Fibroblast of skin of abdomen (primary cell): ENCODE results near the gene VEGFB.

ENCODE experiments used
- DNase-seq: peaks from one replicate; pipeline ENCODE4 v3.0.0-alpha.2; 2013

Gene VEGFB

DNA sequence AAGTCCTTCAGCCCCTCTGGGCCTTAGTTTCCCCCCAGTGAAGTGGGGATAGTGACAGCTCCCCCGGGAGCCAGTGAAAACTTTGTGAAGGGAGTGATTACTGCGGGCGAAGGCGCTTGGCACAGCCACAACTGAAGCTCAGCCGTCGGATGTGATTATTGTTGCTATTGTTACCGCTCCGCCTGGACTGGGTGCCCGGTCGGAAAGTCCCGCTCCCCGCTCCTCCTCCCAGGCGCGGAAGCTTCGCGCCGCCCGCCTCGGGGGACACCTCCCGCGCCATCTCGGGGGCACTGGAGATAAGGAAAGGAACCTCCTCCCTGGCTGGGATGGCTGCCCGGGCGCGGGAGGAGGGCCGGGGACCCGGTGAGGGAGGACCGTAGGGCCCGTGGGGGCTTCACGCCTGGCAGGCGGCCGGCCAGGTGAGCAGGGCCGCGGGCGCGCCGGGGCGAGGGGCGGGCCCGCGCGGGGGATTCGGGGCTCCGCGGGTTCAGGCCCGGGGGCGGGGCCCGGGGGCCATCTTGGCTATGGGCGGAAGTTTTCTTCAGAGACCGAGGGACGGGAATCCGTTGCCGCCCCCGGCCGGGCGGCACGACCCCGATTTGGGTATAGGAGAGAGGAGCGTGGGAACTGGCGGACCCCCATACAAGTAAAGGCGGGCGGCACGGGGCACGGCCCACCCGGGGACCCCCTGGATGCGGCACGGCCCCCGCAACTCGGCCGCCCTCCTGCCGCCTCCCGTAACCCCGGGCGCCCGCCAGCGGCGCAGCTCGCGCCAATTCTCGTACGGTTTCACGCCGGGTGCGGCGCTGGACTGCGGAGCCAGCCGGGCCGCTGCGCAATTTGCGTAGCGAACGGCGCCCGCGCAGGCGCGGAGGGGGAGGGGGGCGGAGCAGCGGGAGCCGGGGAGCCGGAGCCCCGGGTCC, 50.8 kb downstream of the VEGFB start, which contains the start of gene GPR137:
TSS of gene GPR137 (plus strand) at position 887 of the 923 bp plus-strand sequence. CDS start 677 bp downstream, outside the sequence.
- DNase-seq = peak; percentile 67

- DNase-seq = no peak
Observed at GRCh38 chr11:64285885-64286800, 51.8 kb downstream of the VEGFB start.

- DNase-seq = no peak
Observed at GRCh38 chr11:64286801-64287159, 52.4 kb downstream of the VEGFB start.

GRCh38 chr11:64287676-64288352, 53.4 kb downstream of the VEGFB start:
- no peak for DNase-seq

GRCh38 chr11:64288353-64288750, 54.0 kb downstream of the VEGFB start:
- no peak for DNase-seq
